HG03378 (cell line): ENCODE results near the gene IPMK.
"Not testable (repeated sequence)": the region's sequence is repeated elsewhere in the genome, so short reads cannot be mapped to it uniquely, and the experiment has no call there.

Experiments
- ATAC-seq: cut with Tn5 transposase; IDR thresholded peaks from one replicate; pipeline ENCODE4 v1.9.1; 2021; ENCODE audit warnings: mild to moderate bottlenecking, moderate library complexity; ENCODE audit not compliant: unreplicated experiment

IPMK gene

DNA sequence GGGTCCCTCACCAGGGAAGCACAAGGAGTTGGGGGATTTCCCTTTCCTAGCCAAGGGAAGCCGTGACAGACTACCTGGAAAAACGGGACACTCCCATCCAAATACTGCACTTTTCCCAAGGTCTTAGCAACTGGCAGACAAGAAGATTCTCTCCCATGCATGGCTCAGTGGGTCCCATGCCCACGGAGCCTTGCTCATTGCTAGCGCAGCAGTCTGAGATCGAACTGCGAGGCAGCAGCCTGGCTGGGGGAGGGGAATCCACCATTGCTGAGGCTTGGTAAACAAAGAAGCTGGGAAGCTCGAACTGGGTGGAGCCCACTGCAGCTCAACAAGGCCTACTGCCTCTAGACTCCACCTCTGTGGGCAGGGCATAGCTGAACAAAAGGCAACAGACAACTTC is 37.8 kb downstream of the IPMK start:
- not testable (repeated sequence) for ATAC-seq

DNA sequence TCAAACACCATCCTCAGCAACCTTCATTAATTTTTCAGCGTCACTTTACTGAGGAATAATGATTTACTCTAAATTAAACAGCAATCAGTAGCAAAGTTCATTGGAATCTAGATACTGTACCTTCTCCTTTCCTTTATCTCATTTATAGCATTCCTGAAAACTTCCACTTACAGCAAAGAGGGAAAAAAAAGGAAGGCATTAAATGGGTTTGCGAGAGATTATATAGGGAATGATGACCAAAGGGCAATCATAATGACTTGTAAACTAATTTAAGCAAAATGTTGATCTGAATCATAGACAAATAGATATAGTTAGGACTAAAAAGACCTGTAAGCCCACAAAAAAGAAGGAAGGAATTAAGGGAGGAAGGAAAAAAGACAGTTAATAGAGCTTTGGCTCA is 42.0 kb downstream of the IPMK start:
- no peak for ATAC-seq

GRCh38 chr10:58220769-58221451 is 46.8 kb downstream of the IPMK start:
- no peak for ATAC-seq

GRCh38 chr10:58219875-58220274 is 47.8 kb downstream of the IPMK start:
- ATAC-seq: no peak

- ATAC-seq: no peak
These were observed 50.1 kb downstream of the IPMK start for GRCh38 chr10:58217612-58218011.

DNA sequence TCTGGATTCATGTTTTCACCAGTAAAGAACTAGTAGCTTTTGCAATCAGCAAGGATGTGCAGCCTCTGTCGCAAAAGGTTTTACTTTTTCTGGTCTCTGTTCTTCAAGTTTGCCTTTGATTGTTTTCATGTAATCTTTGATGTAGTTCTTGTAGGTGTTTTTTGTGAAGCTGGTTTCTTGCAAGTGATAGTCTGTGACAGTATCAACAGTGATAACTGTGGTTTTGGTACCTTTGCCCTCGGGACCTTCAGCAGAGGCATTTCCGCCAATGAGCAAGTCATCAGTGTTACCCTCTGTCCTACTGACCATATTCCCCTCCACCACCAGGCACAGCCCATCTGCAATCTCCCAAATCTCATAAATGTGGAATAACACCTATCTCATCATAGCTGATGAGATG is 55.1 kb downstream of the IPMK start:
- no peak for ATAC-seq

- ATAC-seq: no peak
These were observed 57.5 kb downstream of the IPMK start for GRCh38 chr10:58210160-58210559.

DNA sequence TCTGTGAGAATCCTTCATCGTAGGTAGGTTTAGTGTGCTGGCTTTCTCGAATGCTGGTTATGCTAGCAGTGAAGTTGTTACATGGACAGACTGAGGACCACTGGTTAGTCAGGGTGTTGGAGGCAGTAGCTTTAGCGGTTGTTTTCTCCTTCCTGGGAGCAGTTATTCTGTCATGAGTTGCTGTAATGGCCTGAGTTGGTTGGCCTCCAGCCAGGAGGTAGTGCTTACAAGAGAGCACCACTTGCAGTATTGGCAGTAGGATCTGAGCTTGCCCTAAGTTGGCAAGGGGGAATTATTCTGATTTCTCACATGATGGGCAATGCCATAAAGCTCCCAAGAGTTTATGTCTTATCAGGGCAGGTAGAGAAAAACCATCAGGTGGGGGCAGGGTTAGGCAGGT is 58.0 kb downstream of the IPMK start:
- ATAC-seq: no peak

GRCh38 chr10:58206251-58206650 is 61.4 kb downstream of the IPMK start:
- no peak for ATAC-seq

DNA sequence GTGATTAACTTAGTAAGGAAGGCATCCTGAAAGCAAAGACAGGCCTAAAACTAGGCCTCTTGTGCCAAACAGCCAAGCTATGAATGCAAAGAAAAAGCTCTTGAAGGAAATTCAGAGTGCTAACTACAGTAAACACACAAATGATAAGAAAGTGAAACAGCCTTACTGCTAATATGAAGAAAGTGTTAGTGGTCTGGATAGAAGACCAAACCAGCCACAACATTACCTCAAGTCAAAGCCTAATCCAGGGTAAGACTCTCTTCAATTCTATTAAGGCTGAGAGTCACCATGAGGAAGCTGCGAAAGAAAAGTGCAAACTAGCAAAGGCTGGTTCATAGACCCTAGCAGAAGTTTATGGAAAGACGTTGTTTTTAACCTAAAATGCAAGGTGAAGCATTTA is 66.0 kb downstream of the IPMK start:
- ATAC-seq: peak; percentile 70

DNA sequence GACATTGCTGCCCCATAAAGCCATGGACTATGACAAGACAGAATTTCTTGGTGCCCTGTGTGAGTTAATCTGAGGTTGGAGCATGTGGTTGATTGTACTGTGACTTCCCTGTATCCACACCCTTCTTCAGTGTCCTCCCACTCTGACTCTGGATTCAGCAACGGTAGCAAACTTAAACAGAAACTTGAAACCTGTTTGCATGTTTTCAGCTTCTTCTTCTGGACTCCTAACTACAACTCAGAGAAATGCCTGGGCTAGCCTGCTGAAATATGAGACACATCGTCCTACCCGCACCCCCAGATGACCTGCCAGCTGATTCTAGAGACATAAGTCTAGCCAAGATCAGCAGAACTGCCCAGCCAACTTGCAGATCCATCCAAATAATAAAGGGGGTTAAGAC is 78.4 kb downstream of the IPMK start:
- ATAC-seq: no peak

- ATAC-seq: no peak
These were observed 83.5 kb downstream of the IPMK start for GRCh38 chr10:58184120-58184670.

GRCh38 chr10:58180666-58181065 is 87.0 kb downstream of the IPMK start:
- ATAC-seq: no peak

DNA sequence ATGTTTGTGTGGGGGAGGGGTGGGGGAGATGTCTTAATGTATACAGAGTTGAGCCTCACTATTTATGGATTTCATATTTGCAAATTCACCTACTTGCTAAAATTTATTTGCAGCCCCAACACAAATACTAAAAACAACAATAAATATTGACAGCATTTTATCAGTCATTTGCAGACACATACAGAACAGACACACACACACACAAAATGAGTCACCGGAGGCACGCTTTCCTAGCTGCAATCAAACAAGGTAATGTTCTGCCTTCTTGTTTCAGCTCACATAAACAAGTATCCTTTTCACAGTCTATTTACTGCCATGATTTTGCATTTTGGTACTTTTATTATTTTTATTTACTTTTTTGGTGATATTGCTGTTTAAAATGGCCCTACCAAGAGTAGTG is 88.5 kb downstream of the IPMK start:
- no peak for ATAC-seq

- ATAC-seq: no peak
These were observed 88.9 kb downstream of the IPMK start for GRCh38 chr10:58178811-58179210.

GRCh38 chr10:58177362-58177947 is 90.2 kb downstream of the IPMK start:
- peak; percentile 68 for ATAC-seq

DNA sequence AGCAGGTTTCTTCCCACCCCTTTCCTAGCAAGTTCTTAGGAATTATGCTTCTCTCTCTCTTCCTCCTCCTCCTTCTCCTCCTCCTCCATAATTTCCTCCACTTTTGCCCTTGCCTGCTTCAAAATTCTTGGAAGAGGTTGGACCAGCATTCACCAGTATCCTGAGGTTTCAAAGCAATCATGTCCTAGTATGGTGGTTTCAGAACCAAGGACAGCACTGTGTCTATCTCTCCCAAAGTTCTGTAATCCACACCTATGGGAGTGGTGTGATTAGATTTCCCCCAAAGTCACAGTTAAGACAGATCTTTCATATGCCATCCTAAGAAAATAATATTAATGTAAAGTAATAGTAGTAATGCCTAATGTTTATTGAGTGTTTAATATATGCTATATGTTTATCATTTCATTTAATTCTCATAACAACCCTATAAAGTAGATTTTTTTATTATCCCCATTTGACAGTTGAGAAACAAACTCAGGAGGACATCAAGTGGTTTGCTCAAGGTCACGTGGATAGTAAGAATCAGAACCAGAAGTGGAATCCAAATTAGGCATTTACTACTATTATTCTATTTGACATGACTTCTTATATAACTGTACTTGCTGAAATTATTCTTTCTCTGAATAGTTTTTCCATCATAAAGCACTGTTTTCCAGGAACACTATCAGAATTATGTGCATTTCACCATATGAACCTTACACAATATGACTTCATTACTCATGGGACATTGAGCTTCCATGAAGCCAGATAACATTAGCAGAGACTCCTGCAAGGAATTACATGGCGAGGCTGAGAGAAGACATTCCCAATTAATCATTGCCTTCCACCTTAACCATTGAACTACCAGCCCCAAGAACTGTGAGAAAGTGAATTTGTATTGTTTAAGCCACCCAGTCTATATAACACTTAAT is 91.4 kb downstream of the IPMK start:
- no peak for ATAC-seq

- no peak for ATAC-seq
These were observed 92.9 kb downstream of the IPMK start for GRCh38 chr10:58174831-58175230.

DNA sequence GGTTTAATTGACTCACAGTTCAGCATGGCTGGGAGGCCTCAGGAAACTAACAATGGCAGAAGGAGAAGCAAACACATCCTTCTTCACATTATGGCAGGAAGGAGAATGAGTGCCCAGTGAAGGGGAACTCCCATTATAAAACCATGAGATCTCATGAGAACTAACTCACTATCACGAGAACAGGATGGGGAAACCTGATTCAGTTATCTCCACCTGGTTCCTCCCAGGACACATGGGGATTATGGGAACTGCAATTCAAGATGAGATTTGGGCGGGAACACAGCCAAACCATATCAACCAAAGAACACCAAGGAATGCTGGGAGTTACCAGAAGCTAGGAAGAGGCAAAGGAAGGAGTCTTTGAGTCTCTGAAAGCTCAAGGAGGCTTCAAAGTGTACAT is 94.3 kb downstream of the IPMK start:
- no peak for ATAC-seq

GRCh38 chr10:58171146-58171545 is 96.5 kb downstream of the IPMK start:
- ATAC-seq: no peak

DNA sequence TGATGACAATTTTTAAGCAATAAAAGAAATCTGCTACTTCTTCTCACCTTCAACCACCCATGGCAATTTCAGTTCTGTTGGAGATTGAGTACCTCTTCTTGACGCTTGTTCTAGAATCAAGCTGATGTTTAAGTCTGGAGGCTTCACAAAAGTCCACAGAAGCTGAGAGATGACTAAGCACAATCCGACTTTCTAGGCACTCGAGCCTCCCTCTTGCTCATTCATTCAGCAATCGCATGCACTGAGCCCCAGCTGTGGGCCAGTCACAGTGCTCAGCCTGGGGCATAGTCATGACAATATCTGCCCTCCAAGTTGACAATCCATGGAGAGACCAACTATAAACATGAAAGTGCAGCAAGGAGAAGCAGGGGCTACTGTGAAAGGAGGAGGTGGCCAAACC is 103.2 kb downstream of the IPMK start:
- ATAC-seq: no peak

GRCh38 chr10:58158806-58159205 is 108.9 kb downstream of the IPMK start:
- ATAC-seq: no peak
